ENCODE results near the gene ABCA5. TPM values are rescaled to one million over a fixed set of nuclear protein-coding genes. Genes with fewer than 3 reads are reported as not detected.
A peak's percentile ranks its signal among the peaks of the same experiment; 100 is the strongest.

Gene ABCA5
- total RNA-seq, 1 donor from 2014 or later = 1.2 TPM

DNA sequence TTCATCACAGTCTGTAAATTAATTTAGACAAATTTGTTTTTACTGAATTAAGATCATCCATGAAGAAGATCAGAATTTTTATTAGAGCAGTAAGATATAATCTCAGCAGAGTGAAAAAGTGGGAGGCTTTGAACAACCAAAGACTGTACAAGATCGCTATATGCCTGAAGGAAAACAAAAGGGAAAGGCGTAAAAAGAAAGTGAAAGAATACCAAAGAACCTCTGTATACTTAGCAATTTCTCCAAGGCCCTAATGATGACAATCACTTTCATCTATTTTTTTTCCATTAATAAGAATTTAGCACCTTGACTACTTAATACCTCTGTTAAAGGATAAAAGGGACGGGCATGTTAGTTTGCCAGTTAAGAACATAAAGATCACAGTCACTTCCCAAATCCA, 59.7 kb downstream of the ABCA5 start:
- no peak for DNase-seq (ENCODE audit: low read depth)

- DNase-seq (ENCODE audit: low read depth) = no peak
Measured at GRCh38 chr17:69265873-69266272, 61.1 kb downstream of the ABCA5 start.

- DNase-seq (ENCODE audit: low read depth) = peak; percentile 6
Measured at GRCh38 chr17:69254187-69254586, 72.7 kb downstream of the ABCA5 start.

DNA sequence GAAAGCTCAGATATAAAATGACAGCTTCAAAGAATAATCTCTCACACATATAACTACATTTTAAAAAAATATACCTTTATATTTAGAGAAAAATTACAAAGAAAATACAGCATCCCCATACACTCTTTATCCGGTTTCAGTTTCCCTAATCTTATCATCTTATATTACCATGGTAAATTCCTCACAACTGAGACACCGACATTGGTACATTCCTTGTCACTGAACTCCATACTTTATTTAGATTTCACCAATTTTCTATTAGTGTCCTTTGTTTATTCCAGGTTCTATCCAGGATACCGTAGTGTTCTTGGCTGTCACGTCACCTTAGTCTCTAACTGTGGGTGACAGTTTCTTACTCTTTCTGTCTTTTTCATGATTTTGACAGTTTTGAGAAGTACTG, 76.3 kb downstream of the ABCA5 start:
- no peak for DNase-seq (ENCODE audit: low read depth)

DNA sequence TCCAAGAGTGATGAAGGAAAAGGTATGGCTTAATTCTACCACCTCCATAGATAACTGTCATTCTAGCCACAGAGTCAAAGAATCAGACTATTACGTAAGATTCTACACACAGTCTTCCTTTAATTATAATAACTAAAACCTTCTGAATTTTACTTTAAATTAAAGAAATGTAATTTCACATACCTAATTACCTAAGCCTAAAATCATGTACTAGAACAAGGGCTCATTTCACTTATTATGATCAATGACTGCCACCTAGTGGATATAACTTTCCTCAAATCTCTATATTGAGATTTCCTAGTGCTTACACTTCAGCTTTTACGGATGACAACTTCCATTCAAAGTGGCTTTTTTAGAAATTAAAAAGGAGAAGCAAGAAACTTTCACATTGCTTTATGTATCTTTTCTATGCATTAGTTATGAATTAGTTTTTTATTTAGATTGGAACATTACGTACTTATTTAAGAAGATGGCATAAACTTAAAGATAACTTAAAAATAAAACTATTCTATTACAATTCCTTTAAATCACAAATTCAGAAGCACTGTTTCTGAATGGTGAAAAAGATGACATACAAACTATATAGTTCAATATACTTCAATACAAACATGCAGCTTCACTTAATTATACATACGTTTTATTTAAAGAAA, 80.1 kb downstream of the ABCA5 start:
- peak; percentile 60 for DNase-seq (ENCODE audit: low read depth)

DNA sequence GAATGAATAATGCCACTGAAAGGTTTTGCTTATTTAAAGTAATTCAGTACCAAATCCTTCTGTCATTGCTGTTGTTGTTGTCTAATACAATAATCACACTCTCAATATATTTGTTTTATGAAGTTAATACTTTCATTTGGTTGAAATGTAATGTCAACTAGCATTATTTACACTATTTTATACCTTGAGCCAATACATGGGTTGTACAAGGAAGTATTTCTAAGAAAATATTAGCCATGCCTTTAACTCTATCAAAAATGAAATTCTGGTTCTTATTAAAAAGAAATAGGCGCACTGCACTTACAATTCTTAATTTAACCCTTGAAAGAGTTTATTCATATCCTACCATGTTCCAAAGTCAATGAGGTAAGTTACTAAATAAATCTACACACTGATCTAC, 80.7 kb downstream of the ABCA5 start:
- no peak for DNase-seq (ENCODE audit: low read depth)

DNA sequence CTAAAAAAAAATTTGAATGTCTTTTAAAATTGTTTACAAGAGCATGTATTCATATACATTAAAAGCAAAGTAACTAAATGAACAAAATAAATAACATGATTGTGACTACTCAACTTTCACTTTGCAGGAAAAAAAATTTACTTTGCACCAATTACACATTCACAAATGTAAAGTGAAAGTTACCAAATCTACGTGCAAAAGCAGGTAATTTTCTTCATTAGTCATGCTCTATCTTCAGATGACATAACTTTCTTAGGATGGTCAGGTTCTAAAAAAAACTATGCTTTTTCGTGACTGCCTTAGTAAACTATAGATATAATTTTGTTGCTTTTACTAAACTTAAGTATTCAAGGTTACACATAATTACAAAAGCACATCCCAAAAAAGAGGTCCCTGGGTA, 81.3 kb downstream of the ABCA5 start:
- no peak for DNase-seq (ENCODE audit: low read depth)

DNA sequence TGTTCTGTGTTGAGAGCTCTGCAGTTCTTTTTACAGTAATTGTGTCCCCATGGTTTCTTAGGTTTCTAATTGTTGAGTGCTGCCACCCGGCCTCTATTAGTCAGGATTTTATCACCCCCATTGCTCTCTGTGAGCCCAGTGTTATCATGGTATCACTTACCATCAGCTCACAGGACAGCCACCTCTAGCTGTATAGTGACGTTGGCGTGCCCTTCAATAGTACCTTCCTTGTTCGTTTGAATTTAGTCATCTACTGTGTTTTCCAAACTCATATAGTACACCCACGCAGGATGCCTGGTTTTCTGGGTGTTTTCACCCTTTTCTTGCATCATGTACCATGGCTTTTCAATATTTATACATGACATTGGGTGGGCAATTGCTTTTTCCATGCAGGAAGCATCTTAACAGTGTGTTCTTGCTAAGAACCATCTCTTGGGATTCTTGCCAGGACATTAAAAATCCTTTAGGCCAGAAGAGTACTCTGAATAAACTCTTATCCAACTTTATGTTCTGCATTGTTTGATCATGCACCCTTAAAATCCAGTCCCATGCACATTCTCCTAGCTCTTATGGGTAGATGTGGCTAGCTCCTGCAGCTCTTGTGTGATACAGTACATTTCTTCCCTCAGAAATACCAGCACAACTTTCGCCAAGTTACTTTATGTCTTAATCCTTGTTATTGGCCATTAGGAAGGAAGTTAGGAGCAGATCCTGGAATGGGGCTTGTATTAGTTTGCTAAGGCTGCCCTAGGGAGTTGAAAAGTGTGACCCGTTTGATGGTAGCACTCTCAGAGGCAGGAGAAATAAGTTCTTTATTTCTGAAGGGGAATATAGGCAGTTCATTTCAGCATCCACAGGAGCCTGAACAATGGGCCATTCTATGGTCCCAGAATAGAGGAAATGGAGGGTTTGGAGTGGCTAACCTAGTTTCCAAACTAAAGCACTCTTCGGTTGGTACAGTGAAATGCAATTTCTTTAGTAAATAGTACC, 87.0 kb downstream of the ABCA5 start:
- no peak for DNase-seq (ENCODE audit: low read depth)

- DNase-seq (ENCODE audit: low read depth) = no peak
Measured at GRCh38 chr17:69236946-69237345, 90.0 kb downstream of the ABCA5 start.

DNA sequence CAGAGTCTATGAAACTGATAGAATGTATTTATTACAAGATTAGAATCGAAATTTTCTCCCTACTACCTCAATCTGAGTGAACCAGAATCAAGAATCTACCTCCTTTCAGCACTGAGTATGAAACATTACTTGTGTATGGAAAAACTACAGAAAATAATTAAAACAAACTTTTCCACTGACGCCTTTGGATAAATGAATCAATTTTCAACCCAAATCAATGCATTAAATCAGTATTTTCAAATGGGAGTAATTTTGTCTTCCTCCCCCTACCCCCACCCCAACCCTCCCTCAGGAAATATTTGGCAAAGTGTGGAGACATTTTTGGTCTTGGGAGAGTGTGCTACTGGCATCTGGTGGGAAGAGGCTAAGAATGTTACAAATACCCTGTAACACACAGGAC, 90.5 kb downstream of the ABCA5 start:
- no peak for DNase-seq (ENCODE audit: low read depth)

- DNase-seq (ENCODE audit: low read depth) = peak; percentile 80
Measured at GRCh38 chr17:69235338-69236058, 91.4 kb downstream of the ABCA5 start.

DNA sequence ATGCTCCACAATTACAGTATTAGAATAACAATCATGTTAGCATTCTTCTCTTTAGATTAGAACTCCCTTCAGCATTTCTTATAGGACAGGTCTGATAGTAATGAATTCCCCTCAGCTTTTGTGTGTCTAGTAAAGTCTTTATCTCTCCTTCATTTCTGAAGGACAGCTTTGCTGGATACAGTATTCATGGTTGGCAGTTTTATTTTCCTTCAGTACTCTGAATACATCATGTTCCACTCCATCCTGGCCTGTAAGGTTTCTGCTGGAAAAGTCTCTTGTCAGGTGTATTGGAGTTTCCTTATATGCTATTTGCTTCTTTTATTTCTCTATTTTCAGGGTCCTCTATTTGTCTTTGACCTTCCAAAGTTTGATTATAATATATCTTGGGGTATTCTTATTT, 94.3 kb downstream of the ABCA5 start:
- DNase-seq (ENCODE audit: low read depth) = no peak

GRCh38 chr17:69231521-69231920, 95.4 kb downstream of the ABCA5 start:
- DNase-seq (ENCODE audit: low read depth) = peak; percentile 10

DNA sequence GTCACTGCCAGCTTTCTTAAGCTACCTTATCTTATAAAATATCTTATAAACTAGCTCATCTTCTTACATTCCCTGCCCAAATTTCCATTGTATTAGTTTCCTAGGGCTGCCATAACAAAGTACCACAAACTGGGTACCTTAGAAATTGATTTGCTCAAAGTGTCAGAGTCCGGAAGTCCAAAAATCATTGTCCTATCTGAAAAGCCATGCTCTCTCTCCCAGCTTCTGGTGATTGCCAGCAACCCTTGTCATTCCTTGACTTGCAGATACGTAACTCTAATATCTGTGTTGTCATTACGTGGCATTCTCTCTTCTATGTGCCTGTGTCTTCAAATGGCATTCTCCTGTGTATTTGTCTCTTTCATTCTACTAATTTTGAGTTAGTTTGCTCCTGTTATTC, 96.0 kb downstream of the ABCA5 start:
- no peak for DNase-seq (ENCODE audit: low read depth)

- DNase-seq (ENCODE audit: low read depth) = no peak
Measured at GRCh38 chr17:69228576-69228975, 98.4 kb downstream of the ABCA5 start, which contains the start of gene ABCA10. TSS of gene ABCA10 (minus strand) at chr17:69228824. CDS start at chr17:69225358, 3,466 bp downstream.

DNA sequence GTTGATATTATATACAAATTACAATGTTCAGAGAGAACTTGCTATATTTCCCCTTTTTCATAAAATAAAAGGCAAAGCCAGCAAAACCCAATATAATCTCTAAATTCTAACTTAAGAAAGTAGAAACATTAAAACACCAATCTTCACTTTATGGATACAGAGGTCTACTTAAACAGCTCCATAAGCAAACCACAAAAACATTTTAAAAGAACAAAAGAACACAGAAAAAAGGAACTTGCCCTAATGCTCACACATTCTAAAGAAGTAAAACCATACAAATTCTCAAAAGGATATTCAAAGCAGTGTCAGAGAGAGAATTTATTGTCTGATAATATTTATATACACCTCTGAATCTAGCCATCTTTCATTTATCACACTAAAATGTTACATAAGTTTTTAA, 98.9 kb downstream of the ABCA5 start:
- no peak for DNase-seq (ENCODE audit: low read depth)

DNA sequence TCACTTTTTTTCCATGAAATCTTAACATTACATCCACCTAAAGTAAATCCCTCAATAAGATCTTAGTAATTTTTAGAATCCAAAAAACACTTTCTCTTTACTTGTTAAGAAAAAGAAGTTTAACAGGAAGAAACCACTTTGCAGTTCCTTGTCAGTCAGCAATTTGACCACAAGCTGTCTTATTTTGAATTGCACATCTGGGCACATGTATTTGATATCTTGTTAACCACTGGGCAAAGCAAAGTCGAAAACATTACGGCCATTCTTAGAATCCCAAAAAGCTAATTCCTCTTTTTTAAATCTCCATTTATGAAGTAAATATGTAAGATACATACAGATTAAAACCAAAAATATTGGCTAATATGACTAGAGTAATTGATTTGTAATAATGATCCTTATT, 99.4 kb downstream of the ABCA5 start:
- no peak for DNase-seq (ENCODE audit: low read depth)

DNA sequence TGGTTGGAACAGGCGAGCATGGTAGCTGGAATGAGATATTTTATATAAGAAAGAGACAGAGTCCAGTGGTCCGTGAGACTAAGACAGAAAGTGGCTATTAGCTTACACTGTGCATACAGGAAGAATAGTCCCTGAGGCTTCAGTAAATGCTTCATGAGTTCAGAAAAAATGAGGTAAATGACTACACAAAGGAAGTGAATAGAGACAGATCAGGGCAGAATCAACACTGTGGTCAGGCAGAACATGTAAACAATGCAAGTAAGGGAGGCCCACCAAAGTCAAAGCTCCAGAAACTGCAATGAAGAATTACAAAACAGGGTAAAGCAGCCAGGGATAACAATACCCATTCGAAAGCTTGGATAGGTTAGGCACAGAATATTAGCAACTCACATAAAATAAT, 103.1 kb downstream of the ABCA5 start:
- no peak for DNase-seq (ENCODE audit: low read depth)

- DNase-seq (ENCODE audit: low read depth) = no peak
Measured at GRCh38 chr17:69222707-69223258, 104.2 kb downstream of the ABCA5 start.

DNA sequence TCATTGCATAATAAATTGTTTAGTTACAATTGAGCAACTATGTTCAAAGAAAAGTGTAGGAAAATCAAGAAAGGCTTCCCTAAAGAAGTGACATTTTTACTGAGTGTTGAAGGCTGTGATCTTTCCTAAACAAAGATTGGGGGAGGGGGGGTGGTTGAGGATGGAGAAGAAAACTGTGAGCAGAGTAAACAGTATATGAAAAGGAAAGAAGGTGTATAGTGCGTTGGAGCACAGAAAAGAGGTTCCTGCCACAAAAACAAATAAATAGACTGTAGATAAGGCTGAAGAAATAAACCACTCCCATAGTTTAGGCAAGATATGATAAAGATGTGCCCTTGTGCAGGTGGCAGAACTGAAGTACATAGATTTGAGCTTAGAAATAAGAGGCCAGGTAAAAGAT, 106.8 kb downstream of the ABCA5 start:
- DNase-seq (ENCODE audit: low read depth) = no peak

DNA sequence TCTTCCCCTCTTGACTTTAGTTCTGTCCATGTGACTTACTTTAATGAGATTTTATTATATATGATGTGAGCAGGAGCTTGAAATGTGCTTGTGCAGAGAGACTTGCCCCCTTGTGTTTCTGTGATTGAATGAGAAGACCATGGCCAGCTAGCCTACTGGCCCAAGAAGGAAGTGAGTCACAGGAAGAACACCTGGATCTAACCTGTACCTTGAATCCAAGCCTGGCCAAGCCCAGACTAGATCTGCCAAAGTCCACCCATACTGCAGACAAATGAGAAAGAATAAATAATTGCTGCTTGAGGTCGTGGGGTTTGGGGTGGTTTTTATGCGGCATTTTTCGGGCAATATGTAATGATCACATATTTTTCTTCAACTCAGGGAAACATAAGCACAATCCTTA, 107.9 kb downstream of the ABCA5 start:
- DNase-seq (ENCODE audit: low read depth) = no peak

Data from myocyte (in vitro differentiated cells).